SU-DHL-6 (cell line): ENCODE results near the gene EXOC6B.

Experiments
- CTCF ChIP-seq: fragments of 200-600 bp; sonication (generic); IDR thresholded peaks from one replicate; pipeline ENCODE4 v1.5.1; 2017; ENCODE audit warnings: antibody characterized with exemption, mild to moderate bottlenecking, low read length, moderate library complexity; ENCODE audit not compliant: insufficient read depth, poor library complexity, severe bottlenecking
- EZH2phosphoT487 ChIP-seq: fragments of 200-600 bp; sonication (generic), shearing (Covaris generic); conservative IDR thresholded peaks from 2 replicates; pipeline ENCODE4 v1.6.1; 2018; ENCODE audit warnings: mild to moderate bottlenecking, antibody characterized with exemption, low read length, moderate library complexity, mixed read lengths

- no peak for TF ChIP-seq CTCF
- no peak for TF ChIP-seq EZH2phosphoT487
These were observed 409.9 kb downstream of the EXOC6B start for GRCh38 chr2:72415781-72416475.
